Activated CD4-positive, alpha-beta T cell treated with anti-CD3 and anti-CD28 coated beads for 48 hours (primary cell): ENCODE measurements around the gene CSNK1A1L.
A peak's percentile ranks its signal among the peaks of the same experiment; 100 is the strongest.
"Not testable (repeated sequence)": the region's sequence is repeated elsewhere in the genome, so short reads cannot be mapped to it uniquely, and the experiment has no call there.

Experiments used
- DNase-seq: peaks from one replicate; pipeline ENCODE4 v3.0.0-alpha.2; 2020

CSNK1A1L gene

GRCh38 chr13:37102896-37103295, 2.6 kb downstream of the CSNK1A1L start:
- no peak for DNase-seq

GRCh38 chr13:37101201-37101600, 4.3 kb downstream of the CSNK1A1L start:
- no peak for DNase-seq

- DNase-seq, result no peak
These were observed 4.7 kb downstream of the CSNK1A1L start for GRCh38 chr13:37100731-37101130.

- no peak for DNase-seq
These were observed 8.4 kb downstream of the CSNK1A1L start for GRCh38 chr13:37097076-37097475.

GRCh38 chr13:37094840-37095239, 10.6 kb downstream of the CSNK1A1L start:
- DNase-seq, result no peak

DNA sequence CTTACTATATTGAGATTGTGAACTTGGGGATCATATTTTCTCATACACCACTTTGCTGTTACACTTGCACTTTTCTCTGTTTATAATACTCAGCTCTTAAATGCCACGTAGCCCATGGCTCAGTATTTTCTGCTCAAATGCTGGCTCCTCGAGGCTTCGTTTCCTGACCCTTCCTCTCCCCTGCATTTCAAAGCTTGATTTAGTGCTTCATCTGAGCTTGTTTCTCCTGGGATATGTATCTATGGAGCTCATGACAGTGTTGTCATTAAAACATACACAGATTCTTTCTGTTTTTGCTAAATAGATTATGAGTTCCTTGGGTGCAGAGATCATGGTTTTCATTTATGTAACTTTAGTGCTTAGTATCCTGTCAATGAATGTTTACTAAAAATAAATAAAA, 11.4 kb downstream of the CSNK1A1L start:
- DNase-seq, result no peak

- DNase-seq, result no peak
These were observed 13.6 kb downstream of the CSNK1A1L start for GRCh38 chr13:37091835-37092234.

GRCh38 chr13:37090912-37091311, 14.6 kb downstream of the CSNK1A1L start:
- DNase-seq, result no peak

GRCh38 chr13:37089495-37089894, 16.0 kb downstream of the CSNK1A1L start:
- no peak for DNase-seq

DNA sequence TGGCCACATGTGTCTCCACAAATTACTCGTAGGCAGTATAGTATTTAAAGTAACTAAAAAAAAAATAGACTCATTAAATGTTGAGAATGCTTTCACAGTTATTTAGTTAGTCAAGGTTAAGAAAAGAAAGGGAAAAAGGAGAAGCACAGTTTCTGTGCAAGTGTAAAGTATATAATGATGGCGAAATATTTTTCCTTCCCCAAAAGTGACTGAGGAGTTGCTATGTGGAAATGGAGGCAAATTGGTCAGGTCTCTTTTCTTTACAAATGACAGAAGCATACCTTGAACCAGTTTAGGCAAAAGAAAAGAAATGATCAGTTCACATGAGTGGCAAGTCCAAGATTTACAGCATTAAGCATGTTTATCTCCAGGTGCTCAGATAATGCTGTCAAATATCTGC, 18.0 kb downstream of the CSNK1A1L start:
- DNase-seq, result no peak

DNA sequence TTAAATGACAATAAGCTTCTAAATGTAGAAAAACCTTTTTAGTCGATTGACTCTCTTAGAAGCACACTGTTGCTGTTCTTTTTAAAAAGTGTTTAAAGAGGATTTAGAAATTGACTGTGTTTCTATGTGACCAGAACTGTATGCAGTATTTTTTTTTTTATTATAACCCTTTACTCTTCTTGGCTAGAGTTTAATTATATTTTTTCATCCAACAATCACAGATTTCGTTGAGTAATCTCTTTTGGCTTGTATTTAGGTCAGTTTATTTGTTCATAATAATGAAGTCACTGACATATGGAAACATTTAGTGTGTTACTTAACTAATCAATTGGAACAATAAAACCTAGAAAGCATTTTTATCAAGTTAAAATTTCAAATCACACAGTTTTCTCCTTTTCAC, 19.9 kb downstream of the CSNK1A1L start:
- no peak for DNase-seq

DNA sequence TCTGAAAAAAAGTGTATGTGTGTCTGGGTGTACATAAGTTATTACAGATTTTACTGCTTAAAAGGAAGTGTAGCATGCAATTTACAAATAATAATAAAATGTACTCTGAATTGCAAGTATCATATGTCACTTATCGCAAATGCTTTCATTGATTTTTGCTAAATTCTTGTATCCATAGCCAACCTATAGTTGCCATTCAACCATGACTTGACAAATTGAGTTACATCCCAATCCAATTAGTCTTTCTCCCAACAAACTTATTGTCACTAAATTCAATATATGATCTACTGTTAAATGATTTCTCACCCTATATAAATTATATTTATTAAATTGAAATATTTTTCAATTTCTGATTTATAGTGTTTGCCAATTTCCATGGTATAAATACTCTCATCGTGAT, 28.6 kb downstream of the CSNK1A1L start:
- DNase-seq, result no peak

DNA sequence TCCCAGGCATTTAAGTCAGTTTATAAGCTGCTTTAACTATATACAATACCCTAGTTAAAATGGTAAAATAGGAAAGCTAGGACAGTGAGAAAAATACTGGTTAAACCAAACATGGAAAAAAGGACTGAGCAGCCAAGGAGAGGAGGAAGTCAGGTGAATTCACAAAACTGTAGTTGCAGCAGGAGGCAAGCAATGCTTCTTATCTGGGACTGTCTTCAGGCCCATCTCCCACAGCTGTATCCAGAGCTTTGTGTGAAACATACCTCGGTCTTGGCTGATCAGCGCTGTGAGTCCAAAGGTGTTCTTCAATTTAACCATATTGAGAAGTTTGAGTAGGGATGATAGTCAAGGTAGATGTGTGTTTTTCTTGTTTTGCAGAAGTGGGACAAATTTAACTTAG, 30.3 kb downstream of the CSNK1A1L start:
- no peak for DNase-seq

DNA sequence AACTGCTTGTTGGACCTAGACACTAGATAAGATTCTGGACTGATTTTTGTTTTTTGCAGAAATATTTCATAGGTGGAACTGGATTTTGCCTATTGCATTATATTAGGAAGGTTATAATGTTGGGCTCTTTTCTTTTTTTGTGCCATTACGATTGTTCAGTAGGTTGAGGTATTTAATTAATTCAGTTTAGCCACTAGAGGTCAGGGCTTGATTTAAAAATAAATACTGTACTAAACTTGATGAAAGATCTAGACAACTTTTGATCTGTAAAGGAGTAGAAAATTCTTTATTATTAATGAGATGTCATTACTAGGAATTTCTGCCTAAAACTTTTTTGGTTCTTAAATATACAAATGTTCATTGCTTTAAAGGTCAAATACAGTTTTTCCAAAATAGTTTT, 30.8 kb downstream of the CSNK1A1L start:
- DNase-seq, result no peak

DNA sequence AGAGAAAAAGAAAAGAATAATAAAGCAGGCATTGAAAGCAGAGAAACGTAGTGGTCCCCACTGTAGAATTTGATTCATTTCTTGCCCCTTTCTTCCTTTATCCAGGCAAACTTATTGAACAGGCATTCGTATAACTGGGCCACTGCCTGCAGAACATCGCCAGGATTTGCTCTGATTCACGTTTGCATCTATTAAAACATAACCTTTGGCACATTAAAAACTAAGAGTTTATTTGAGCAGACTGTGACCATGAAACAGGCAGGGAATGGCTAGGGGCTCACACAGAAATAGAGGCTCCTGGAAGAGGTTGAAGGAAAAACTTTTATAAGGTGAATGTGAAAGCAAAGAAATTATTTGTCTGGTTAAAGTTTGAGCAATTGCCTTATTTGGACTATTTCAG, 33.4 kb downstream of the CSNK1A1L start:
- no peak for DNase-seq

DNA sequence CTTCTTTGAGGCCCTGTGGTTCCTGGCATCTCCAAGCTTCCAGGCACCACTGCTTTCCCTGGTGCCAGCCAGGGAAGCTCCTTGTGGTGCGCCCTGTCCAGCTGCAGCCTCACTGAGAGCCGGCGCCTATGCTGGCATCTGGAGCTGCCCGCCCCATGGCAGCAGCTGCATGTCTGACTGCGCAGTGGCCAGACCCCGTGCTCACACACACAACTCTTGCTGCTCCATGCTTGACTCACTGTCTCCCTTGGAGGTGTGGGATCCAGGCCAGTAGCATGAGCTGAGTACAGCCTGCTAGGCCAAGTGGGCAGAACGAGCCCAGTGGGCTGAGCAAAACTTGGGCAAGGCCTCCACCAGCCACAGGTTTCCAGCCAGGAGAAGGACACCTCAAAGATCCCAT, 34.5 kb downstream of the CSNK1A1L start:
- no peak for DNase-seq

DNA sequence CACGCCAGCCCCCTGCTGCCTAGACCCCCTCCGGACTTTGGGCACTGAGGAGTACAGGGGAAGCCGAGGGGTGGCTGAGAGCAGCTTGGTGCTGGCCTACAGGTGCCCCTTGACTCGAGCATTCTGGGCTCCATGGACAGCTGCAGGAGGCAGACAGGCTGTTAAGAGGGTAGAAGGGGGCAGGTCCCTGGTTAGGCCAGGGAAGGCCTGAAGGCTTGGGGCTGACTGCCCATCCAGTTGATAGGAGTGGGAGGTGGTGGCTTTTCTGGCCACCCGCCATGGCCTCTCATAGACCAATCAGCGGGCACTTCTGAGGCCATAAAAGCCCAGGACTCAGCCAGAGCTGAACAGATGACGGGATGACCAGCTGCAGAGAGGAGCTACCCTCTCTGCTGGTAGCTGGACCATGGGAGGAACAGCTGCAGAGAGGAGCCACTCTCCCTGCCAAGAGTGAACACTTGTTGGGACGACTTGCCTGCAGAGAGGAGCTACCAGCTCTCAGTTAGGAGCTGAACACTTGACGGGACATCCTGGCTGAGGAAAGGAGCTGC, 35.2 kb downstream of the CSNK1A1L start:
- DNase-seq, result no peak

GRCh38 chr13:37069597-37070103, 35.8 kb downstream of the CSNK1A1L start:
- DNase-seq, result no peak

GRCh38 chr13:37068962-37069361, 36.5 kb downstream of the CSNK1A1L start:
- DNase-seq, result no peak

DNA sequence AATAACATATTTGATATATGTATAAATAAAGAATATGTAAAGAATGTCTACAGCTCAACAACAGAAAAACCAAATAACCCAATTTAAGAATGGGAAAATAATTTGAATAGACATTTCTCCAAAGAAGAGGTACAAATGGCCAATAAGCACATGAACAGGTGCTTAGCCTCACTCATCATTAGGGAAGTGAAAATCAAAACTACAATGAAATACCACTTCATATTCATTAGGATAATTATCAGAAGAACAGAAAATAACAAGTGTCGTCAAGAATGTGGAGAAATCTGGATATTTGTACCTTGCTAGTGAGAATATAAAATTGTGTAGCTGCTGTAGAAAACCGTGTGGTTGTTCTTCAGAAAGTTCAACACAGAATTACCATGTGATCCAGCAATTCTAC, 37.6 kb downstream of the CSNK1A1L start:
- DNase-seq, result no peak

GRCh38 chr13:37065890-37066526, 39.5 kb downstream of the CSNK1A1L start:
- DNase-seq, result no peak

- no peak for DNase-seq
These were observed 45.6 kb downstream of the CSNK1A1L start for GRCh38 chr13:37059848-37060192.

- DNase-seq, result peak; percentile 95
These were observed 46.3 kb downstream of the CSNK1A1L start, which contains the start of gene SUPT20H for GRCh38 chr13:37058910-37059847. Gene SUPT20H, minus strand, starts transcription at chr13:37059688. Its CDS starts 8,198 bp downstream, at chr13:37051490.

DNA sequence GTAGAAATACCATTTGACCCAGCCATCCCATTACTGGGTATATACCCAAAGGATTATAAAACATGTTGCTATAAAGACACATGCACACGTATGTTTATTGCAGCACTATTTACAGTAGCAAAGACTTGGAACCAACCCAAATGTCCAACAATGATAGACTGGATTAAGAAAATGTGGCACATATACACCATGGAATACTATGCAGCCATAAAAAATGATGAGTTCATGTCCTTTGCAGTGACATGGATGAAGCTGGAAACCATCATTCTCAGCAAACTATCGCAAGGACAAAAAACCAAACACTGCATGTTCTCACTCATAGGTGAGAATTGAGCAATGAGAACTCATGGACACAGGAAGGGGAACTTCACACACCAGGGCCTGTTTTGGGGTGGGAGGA, 49.2 kb downstream of the CSNK1A1L start:
- DNase-seq, result not testable (repeated sequence)
